K562 (cell line): ENCODE measurements around the gene ZNF74. TPM values are rescaled to one million over a fixed set of nuclear protein-coding genes. Genes with fewer than 3 reads are reported as not detected.

Experiments
- FOXO4 ChIP-seq: fragments of 450-650 bp; formaldehyde crosslinking; IDR thresholded peaks from 2 replicates; pipeline ENCODE4 v1.4.0; 2020; ENCODE audit warnings: mild to moderate bottlenecking, moderate library complexity
- KDM4B ChIP-seq, 2 experiments: fragments of 450-650 bp in 1 of 2; sonication (generic) in 1 of 2; IDR thresholded peaks; 2 replicates each; pipeline ENCODE4 v1.6.1; 2016 to 2017; ENCODE audit warnings: borderline replicate concordance in 2 of 2, antibody characterized with exemption in 1 of 2, low read depth in 1 of 2, mild to moderate bottlenecking in 1 of 2
- KDM5B ChIP-seq: fragments of 200-600 bp; sonication (generic); IDR thresholded peaks from 2 replicates; pipeline ENCODE4 v1.6.1; 2012; ENCODE audit warnings: low read depth, mild to moderate bottlenecking, moderate library complexity, low read length, control low read depth, inconsistent platforms; ENCODE audit not compliant: insufficient replicate concordance
- MCM2 ChIP-seq: fragments of 450-650 bp; IDR thresholded peaks from 2 replicates; pipeline ENCODE4 v1.6.1; 2017; ENCODE audit warnings: low read depth, mild to moderate bottlenecking
- MGA ChIP-seq: fragments of 450-650 bp; IDR thresholded peaks from 2 replicates; pipeline ENCODE4 v1.6.1; 2016; ENCODE audit warnings: mild to moderate bottlenecking, moderate library complexity
- MTF1 ChIP-seq: fragments of 250-450 bp; sonication (Bioruptor Pico); IDR thresholded peaks from 2 replicates; pipeline ENCODE4 v1.9.0; 2021; ENCODE audit warnings: moderate library complexity, mild to moderate bottlenecking, inconsistent platforms, borderline replicate concordance
- SMAD3 ChIP-seq: fragments of 450-650 bp; formaldehyde crosslinking; conservative IDR thresholded peaks from 2 replicates; pipeline ENCODE4 v1.4.0; 2020; ENCODE audit warnings: mild to moderate bottlenecking
- USF2 ChIP-seq: sonication (generic); formaldehyde crosslinking; IDR thresholded peaks from 2 replicates; pipeline ENCODE4 v1.5.0; 2020; ENCODE audit warnings: missing genetic modification reagents
- ZFX ChIP-seq: sonication (generic); formaldehyde crosslinking; IDR thresholded peaks from 2 replicates; pipeline ENCODE4 v1.8.0; 2022; ENCODE audit warnings: mild to moderate bottlenecking, missing genetic modification reagents, moderate library complexity
- ZNF12 ChIP-seq: sonication (generic); formaldehyde crosslinking; IDR thresholded peaks from 2 replicates; pipeline ENCODE4 v1.4.0; 2020; ENCODE audit warnings: mild to moderate bottlenecking, missing genetic modification reagents
- ZNF408 ChIP-seq: fragments of 250-450 bp; sonication (Bioruptor Pico); IDR thresholded peaks from 2 replicates; pipeline ENCODE4 v1.4.0; 2020; ENCODE audit warnings: low read depth, mild to moderate bottlenecking, moderate library complexity
- ZNF584 ChIP-seq: fragments of 200-800 bp; sonication (Bioruptor generic); IDR thresholded peaks from 2 replicates; pipeline ENCODE4 v1.6.1; 2016; ENCODE audit warnings: low read depth, mild to moderate bottlenecking, missing genetic modification characterization, missing compliant biosample characterization
- polyA plus RNA-seq, 8 experiments: library from polyadenylated mRNA; depleted of rRNA in 4 of 8; stranded (reverse) in 5 of 8; unstranded in 3 of 8; fragments of >200 nt; fragmentation: Nextera tagmentation in 2 of 8; fragmentation: Illumina TruSeq in 1 of 8; extraction: Ambion mirVana in 2 of 8; extraction: Trizol in 1 of 8; gene quantifications; 2 replicates each; pipeline versions ENCODE4 v1.2.1 to v1.2.3, GENCODE V29; 2011 to 2014; ENCODE audit warnings: inconsistent platforms in 1 of 8, missing spikeins in 1 of 8
- total RNA-seq, 7 experiments: library from RNA; depleted of rRNA in 6 of 7; stranded (reverse); fragments of >200 nt in 6 of 7; fragmentation: Illumina TruSeq in 2 of 7; extraction: Trizol in 2 of 7; gene quantifications; 2 replicates each; pipeline versions ENCODE4 v1.2.1 to v1.2.3, GENCODE V29; 2011 to 2021; ENCODE audit warnings: low replicate concordance in 1 of 7

The ZNF74 gene
- total and polyA plus RNA-seq, 9 of the 15 experiments (the other 6 are each of a cell fraction or from before 2014, with no cell fraction given) = 2.4 to 53.5 (median 31.5) TPM

GRCh38 chr22:20449819-20450550, 56.0 kb downstream of the ZNF74 start (continued):
- TF ChIP-seq MGA (0 out of 2 replicates have a peak, but pooled peaks have one; percentile 14), KDM5B (peak; percentile 18), USF2 (0 out of 2 replicates have a peak, but pooled peaks have one; percentile 7), ZNF584 (CRISPR knock-in tag) (no peak), MCM2 (no peak), FOXO4 (CRISPR knock-in tag) (peak; percentile 78; the same call in 1 of the 2 replicates), KDM4B (IDR thresholded peaks at IDR 0.05; ENCODE audit: borderline replicate concordance in 2 of 2, low read depth in 1 of 2) (no peak), ZFX (CRISPR knock-in tag) (peak; percentile 31; the same call in 1 of the 2 replicates), MTF1 (CRISPR knock-in tag) (0 out of 2 replicates have a peak, but pooled peaks have one; percentile 38), ZNF12 (peak; percentile 84; the same call in 1 of the 2 replicates), ZNF408 (CRISPR knock-in tag) (0 out of 2 replicates have a peak, but pooled peaks have one; percentile 27), SMAD3 (CRISPR knock-in tag) (0 out of 2 replicates have a peak, but pooled peaks have one; percentile 46)
